NCI-H526 (cell line): ENCODE results near the gene HSD17B2.
A peak's percentile ranks its signal among the peaks of the same experiment; 100 is the strongest.

Experiments
- DNase-seq, 2 experiments: peaks; one replicate each; lab custom pipeline; 2025; lab: John Stamatoyannopoulos, UW

Gene HSD17B2

GRCh38 chr16:82019535-82019934 is 15.5 kb upstream of the HSD17B2 start:
- DNase-seq = no peak

DNA sequence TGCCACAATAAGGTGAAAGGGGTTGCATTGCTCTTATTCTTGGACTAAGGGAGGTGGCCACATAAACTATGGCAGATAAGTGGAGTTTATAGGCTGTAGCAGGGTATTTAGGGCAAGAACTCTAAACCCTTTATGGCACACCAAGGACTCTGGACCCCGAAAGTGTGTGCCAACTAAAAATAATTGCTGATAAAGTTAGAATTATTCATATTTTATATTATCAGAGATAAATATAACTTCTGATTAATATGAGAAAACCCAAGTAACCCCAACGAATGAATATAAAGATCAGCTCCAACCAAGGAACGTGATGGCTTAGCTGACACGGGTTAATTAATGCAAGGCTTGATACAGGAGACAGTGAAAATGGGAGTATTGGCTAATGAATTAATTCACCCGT is 15.0 kb upstream of the HSD17B2 start:
- no peak for DNase-seq

GRCh38 chr16:82023206-82023605 is 11.8 kb upstream of the HSD17B2 start:
- no peak for DNase-seq

- DNase-seq = no peak
Observed at GRCh38 chr16:82024316-82024715, 10.7 kb upstream of the HSD17B2 start.

DNA sequence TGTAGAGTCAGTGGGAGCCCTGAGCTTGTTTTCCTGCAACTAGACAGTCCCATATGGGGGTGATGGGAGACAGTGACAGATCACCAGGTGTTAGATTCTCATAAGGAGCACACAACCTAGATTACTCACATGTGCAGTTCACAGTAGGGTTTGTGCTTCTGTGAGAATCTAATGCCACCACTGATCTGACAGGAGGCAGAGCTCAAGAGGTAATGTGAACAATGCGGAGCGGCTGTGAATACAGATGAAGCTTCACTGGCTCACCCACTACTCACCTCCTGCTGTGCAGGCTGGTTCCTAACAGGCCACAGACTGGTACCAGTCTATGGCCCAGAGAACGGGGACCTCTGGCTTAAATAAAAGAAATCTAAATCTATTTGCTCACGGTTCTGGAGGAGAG is 10.2 kb upstream of the HSD17B2 start:
- DNase-seq = no peak

DNA sequence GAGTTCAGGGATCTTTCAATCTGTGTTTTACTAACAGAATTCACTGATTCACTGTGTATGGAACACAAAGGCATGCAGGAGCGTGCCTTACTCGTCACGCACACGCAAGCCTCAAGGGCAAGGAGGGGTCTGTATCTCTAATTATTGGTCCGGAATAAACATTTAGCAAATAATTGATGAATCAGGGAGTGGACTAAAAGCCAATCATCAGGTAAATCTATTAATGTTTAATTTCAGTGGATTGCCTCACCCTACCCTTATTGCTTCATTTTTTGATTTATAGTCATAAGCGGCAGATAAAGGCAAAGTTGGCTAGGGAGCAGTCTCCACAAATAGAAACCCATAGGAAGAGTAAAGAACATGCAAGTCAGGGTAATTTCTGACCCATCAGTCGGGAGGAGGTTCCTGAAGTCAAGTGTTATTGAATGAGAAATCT is 7.4 kb upstream of the HSD17B2 start:
- no peak for DNase-seq

DNA sequence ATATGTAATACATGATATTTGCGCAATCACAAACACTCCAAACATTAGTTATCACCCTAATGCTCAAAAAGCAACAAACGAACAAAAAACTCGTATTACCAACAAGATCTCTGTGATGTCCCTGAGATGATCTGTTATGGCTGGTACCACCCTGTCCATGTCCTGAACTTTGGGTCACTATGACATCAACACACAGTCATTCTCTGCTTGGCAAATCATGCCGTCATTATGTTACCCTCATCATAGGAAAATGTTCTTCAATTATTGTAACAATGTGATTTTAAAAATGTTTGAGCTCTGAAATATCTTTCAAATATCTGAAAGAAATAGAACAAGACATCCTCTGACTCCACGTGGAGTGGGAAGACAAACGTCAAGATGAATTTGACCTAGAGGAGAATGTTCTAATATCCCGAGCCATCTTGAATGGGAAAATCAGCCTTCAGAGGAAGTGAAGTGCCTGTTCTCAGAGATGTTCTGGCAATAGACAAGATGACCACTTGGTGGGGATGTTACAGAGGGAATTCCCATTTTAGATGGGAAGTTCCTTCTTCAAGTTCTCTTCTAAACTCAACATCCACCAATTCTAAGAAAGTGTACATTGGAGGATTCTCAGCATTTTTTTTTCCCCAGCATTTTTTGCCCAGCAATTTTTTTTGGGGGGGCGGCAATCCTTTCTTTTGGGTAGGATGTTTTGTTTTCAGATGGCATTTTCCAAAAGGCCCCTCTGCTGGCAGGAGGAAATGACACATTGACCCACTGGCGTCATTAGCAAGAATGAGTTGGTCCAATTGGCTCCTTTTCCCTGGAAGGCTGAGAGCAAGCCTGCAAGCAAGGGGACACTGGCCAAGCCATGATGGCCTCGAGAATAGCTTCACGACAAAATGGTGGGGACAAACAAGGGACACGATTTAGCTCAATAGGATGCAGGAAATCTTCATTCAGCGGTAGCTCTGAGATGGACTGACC is 3.7 kb upstream of the HSD17B2 start:
- peak in 1 of 2 experiments; percentile 46 for DNase-seq

DNA sequence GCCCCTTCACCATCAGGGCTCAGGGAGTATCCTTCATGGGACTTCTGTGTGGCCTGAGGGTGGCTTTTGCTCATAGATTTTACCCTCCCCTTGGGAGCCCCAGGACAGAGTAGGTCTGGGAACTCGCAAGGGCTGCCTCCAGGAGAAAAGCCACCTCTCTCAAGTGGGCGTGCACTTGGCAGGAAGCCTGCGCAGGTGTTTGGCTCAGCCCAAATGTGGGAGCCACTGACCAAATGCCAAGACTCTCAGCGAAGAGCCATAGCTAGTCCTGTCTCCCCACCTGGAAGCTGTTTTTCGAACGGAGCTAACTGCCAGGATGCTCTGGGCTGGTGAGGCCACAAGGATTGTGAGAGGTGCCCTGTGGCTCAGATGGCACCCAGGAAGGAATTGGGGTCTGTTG is 2.0 kb upstream of the HSD17B2 start:
- no peak for DNase-seq

- DNase-seq = no peak
Observed at GRCh38 chr16:82033683-82034300, 1.3 kb upstream of the HSD17B2 start.

DNA sequence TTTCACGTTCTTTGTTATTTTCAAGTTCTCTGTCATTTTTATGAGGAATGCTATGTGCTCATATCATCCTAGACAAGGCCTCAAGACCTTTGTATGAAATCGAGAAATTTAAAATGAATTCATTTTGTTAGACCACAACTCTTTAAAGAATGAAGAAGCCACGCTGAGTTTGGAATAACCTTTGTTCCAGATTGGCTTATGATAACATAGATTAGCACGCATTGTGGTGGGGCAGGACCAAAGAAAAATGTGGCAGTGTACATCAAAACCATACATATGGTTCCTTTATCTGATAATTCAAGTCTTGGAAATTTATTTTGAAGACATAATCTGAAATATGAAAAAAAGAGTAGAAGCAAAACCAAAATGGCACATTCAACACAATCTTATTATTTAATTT is 2.2 kb downstream of the HSD17B2 start:
- DNase-seq = no peak

DNA sequence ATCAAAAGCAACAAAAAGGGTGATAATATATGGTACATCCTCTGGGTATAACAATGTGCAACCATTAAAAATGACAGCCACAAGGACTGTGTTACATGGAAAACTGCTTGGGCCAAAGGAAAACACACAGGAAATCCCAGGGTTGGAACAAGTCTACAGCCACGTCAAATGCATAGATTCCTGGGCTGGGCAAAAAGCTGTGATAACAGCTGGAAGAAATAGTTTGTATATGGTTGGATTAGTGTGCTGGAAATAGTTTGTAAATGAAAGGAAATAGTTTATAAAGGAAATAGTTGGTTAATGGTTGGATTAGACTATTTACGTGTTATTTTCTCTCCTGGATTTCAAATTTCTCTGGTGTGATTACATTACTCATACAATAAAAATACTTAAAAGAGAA is 2.6 kb downstream of the HSD17B2 start:
- DNase-seq = no peak

- no peak for DNase-seq
Observed at GRCh38 chr16:82040296-82040695, 5.2 kb downstream of the HSD17B2 start.

GRCh38 chr16:82041542-82041941 is 6.5 kb downstream of the HSD17B2 start:
- no peak for DNase-seq

DNA sequence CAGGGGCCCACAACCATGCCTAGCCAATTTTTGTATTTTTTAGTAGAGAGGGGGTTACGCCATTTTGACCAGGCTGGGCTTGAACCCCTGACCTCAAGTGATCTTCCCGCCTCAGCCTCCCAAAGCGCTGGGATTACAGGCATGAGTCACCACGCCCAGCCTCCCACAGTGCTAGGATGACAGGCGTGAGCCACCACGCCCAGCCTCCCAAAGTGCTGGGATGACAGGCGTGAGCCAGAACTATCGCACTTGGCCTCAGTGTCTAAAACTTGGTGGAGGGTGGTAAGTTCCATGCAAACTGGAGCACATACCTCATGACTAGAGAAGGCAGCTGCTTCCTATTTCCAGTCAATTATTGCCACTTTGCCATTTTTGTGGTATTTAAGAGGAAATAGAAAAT is 7.1 kb downstream of the HSD17B2 start:
- no peak for DNase-seq

- no peak for DNase-seq
Observed at GRCh38 chr16:82042846-82043245, 7.8 kb downstream of the HSD17B2 start.

- no peak for DNase-seq
Observed at GRCh38 chr16:82043680-82044584, 8.9 kb downstream of the HSD17B2 start.

DNA sequence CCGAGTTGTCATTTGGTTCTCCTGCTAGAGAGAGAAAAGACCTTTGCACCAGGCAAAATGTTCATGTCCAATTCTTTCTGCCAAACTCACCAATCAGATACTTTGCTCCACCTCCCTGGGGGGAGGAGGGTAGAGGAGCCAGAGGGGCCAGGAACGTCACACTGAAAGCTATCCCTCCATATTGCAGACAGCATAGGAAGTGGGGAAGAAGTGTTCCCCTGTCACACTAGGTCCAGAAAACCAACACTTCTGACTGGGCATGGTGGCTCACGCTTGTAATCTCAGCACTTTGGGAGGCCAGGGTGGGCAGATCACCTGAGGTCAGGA is 9.5 kb downstream of the HSD17B2 start:
- no peak for DNase-seq

GRCh38 chr16:82045465-82045864 is 10.4 kb downstream of the HSD17B2 start:
- DNase-seq = no peak

GRCh38 chr16:82046541-82046940 is 11.5 kb downstream of the HSD17B2 start:
- no peak for DNase-seq

DNA sequence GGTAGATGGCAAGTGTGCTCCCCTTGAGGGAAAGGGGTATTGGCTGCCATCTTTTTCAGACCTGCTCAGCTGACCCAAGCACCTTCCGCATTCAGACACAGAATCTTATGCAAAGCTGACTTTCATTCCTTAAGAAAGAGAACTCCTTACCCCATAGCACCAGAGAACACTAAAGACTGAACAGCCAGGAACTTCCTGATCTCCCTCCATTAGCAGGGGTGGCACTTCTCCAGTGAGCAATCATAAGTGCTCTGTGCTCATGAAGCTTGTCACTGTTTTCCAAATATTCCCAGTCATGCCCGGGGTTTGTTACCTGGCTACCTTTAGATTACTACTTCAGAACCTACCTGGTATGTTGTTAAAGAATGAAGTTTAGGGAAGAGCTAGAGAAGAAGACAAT is 11.9 kb downstream of the HSD17B2 start:
- DNase-seq = no peak

- DNase-seq = no peak
Observed at GRCh38 chr16:82047374-82047773, 12.3 kb downstream of the HSD17B2 start.

- DNase-seq = no peak
Observed at GRCh38 chr16:82047787-82048186, 12.7 kb downstream of the HSD17B2 start.

DNA sequence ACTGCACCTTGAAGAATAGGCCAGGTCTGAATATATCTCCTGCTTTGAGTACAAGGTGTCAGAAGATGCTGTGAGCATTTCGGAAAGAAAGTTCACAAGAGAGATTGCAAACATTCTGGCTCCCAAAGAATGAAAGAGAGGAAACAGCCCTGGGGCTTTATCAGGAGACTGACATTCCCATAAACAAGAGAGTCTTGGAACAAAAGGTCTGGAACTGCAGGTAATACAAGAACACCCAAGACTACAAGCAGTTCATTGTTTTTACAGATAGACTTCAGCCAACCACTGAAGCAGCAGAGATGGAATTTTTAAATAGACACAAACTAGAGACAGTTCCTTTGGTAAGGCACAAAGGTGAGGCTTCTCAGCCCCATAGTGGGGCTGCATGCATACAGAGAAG is 14.4 kb downstream of the HSD17B2 start:
- no peak for DNase-seq
